ENCODE measurements around the gene LPCAT2. TPM values are rescaled to one million over a fixed set of nuclear protein-coding genes. Genes with fewer than 3 reads are reported as not detected.
A peak's percentile ranks its signal among the peaks of the same experiment; 100 is the strongest.

Gene LPCAT2
- total RNA-seq, 1 experiment from 2014 or later: 7.1 TPM

- TF ChIP-seq USF1 (CRISPR knock-in tag; IDR thresholded peaks at IDR 0.05) (no peak), PREB (CRISPR knock-in tag; IDR thresholded peaks at IDR 0.05; ENCODE audit: borderline replicate concordance) (no peak), ZBTB21 (CRISPR knock-in tag; IDR thresholded peaks at IDR 0.05; ENCODE audit: borderline replicate concordance) (no peak), ZNF512 (CRISPR knock-in tag; IDR thresholded peaks at IDR 0.05; ENCODE audit: borderline replicate concordance) (no peak), NFATC4 (CRISPR knock-in tag; IDR thresholded peaks at IDR 0.05) (no peak), ZNF121 (CRISPR knock-in tag; IDR thresholded peaks at IDR 0.05) (no peak), PRRX2 (CRISPR knock-in tag; IDR thresholded peaks at IDR 0.05) (no peak), PRDM15 (CRISPR knock-in tag; IDR thresholded peaks at IDR 0.05) (no peak)
Measured at GRCh38 chr16:55501549-55502322, 7.1 kb upstream of the LPCAT2 start (continued).

- CTCF ChIA-PET: interaction anchor here (1.6 to 3.0 kb wide), 11 partner anchors 7 to 204 kb away, joined by 3 to 62 read pairs (median 13); partner anchors contain the start of gene MMP2
- Mint-ChIP-seq H3K9me3 (no peaks in the 10 kb centered on the region), H3K27me3 (ENCODE audit: low read depth) (no peaks in the 10 kb centered on the region), H3K4me3 (no peak overlapping the region), H3K36me3 (peaks cover 11% of the 10 kb centered on the region; the same call in 1 of the 2 replicates), H3K4me1 (peaks cover 8% of the 10 kb centered on the region), H3K27ac (no peak overlapping the region)
- TF ChIP-seq ELF4 (CRISPR knock-in tag; IDR thresholded peaks at IDR 0.05; ENCODE audit: low read depth): no peak
- DNase-seq (ENCODE audit: low spot score) (no peak), ATAC-seq (peak; percentile 69)
- POLR2A ChIA-PET: no interaction called here
Measured at GRCh38 chr16:55502801-55503366, 6.0 kb upstream of the LPCAT2 start.

- no peak for DNase-seq (ENCODE audit: low spot score)
- Mint-ChIP-seq H3K4me3 (no peak overlapping the region), H3K9me3 (no peaks in the 10 kb centered on the region), H3K27me3 (ENCODE audit: low read depth) (no peaks in the 10 kb centered on the region), H3K36me3 (peaks cover 11% of the 10 kb centered on the region; the same call in 1 of the 2 replicates), H3K27ac (no peak overlapping the region), H3K4me1 (peaks cover 12% of the 10 kb centered on the region)
- ATAC-seq: no peak
- ChIA-PET POLR2A (no interaction called here), CTCF (interaction anchor here (0.6 to 2.8 kb wide), 3 partner anchors 39 to 807 kb away, joined by 3 to 14 read pairs (median 4); no protein-coding TSS in a partner anchor)
- TF ChIP-seq JUN (CRISPR knock-in tag; IDR thresholded peaks at IDR 0.05) (no peak), FOXJ3 (CRISPR knock-in tag; IDR thresholded peaks at IDR 0.05; ENCODE audit: borderline replicate concordance) (no peak), IRF2 (CRISPR knock-in tag; IDR thresholded peaks at IDR 0.05; ENCODE audit: borderline replicate concordance, low read depth) (no peak), TEAD4 (CRISPR knock-in tag; IDR thresholded peaks at IDR 0.05) (no peak), ATF3 (CRISPR knock-in tag; conservative IDR thresholded peaks at IDR 0.05) (no peak), NFYB (CRISPR knock-in tag; conservative IDR thresholded peaks at IDR 0.05; ENCODE audit: low read depth) (no peak), OVOL2 (CRISPR knock-in tag; IDR thresholded peaks at IDR 0.05; ENCODE audit: borderline replicate concordance) (no peak), AR (CRISPR knock-in tag; IDR thresholded peaks at IDR 0.05) (no peak)
Measured at GRCh38 chr16:55503726-55504550, 4.9 kb upstream of the LPCAT2 start.
